ENCODE data around the gene STYXL1. TPM values are rescaled to one million over a fixed set of nuclear protein-coding genes. Genes with fewer than 3 reads are reported as not detected.
"Not testable (repeated sequence)": the region's sequence is repeated elsewhere in the genome, so short reads cannot be mapped to it uniquely, and the experiment has no call there.

Gene STYXL1
- total RNA-seq, 2 experiments from 2014 or later = 42.6 to 43.6 TPM

DNA sequence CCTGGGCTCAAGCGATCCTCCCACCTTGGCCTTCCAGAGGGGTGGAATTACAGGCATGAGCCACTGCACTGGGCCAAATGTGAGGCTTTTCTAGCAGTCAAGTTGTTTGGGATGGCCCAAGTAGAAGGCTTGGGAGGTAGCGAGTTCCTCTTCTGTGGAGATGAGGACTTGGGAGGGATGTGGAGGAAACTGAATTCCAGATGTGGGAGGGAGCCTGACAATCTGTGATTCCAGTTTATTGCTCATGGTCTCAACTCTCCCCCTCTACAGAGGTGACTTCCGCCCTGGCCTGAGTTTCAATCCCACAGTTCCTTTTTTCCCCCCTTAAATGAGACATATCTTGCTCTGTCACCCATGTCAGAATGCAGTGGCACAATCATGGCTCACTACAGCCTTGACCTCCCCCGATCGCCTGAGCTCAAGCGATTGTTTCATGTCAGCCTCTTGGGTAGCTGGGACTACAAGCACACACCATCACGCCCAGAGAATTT lies 3.4 kb downstream of the STYXL1 start:
- Mint-ChIP-seq H3K4me1 (peaks cover 25% of the 10 kb centered on the region), H3K27me3 (no peaks in the 10 kb centered on the region), H3K27ac (no peak overlapping the region), H3K4me3 (no peak overlapping the region), H3K36me3 (peaks cover 15% of the 10 kb centered on the region), H3K9me3 (ENCODE audit: low read depth) (no peaks in the 10 kb centered on the region)
- CTCF ChIA-PET = no interaction called here
- ATAC-seq = no peak
- no peak for DNase-seq

DNA sequence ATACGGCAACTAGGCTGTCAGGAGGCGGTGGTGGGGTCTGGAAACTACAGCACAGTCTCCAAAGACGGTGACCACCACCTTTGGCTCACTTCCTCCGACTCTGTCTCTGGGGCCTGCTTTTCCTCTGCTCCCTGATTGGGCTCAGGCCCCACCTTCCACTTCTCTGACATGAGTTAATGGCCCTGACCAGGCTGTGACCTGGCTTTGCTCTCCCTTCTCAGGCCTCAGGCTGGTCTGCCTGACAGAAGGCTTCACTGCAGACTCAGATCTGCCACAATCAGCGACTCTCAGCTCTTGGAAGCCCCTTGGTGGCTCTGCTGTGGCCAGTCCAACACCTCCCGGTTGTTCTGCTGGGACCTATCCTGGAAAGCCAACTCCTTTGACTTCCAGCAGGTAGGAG lies 7.7 kb downstream of the STYXL1 start:
- Mint-ChIP-seq H3K9me3 (ENCODE audit: low read depth) (no peaks in the 10 kb centered on the region), H3K4me3 (no peak overlapping the region), H3K27me3 (no peaks in the 10 kb centered on the region), H3K27ac (no peak overlapping the region), H3K4me1 (peaks cover 6% of the 10 kb centered on the region), H3K36me3 (peaks cover 2% of the 10 kb centered on the region)
- ATAC-seq (no peak), DNase-seq (no peak)
- CTCF ChIA-PET = interaction anchor here (0.9 kb wide), 1 partner anchor 20 kb away, joined by 4 read pairs; no protein-coding TSS in a partner anchor

- Mint-ChIP-seq H3K4me3 (no peak overlapping the region), H3K27ac (no peak overlapping the region), H3K4me1 (peaks cover 6% of the 10 kb centered on the region), H3K27me3 (no peaks in the 10 kb centered on the region), H3K9me3 (ENCODE audit: low read depth) (no peaks in the 10 kb centered on the region), H3K36me3 (no peaks in the 10 kb centered on the region)
- DNase-seq = no peak
- CTCF ChIA-PET = interaction anchor here (1.1 to 1.3 kb wide), 2 partner anchors 84 to 171 kb away, joined by 3 read pairs; no protein-coding TSS in a partner anchor
- ATAC-seq = no peak
Measured at GRCh38 chr7:76037310-76037709, 10.5 kb downstream of the STYXL1 start.

DNA sequence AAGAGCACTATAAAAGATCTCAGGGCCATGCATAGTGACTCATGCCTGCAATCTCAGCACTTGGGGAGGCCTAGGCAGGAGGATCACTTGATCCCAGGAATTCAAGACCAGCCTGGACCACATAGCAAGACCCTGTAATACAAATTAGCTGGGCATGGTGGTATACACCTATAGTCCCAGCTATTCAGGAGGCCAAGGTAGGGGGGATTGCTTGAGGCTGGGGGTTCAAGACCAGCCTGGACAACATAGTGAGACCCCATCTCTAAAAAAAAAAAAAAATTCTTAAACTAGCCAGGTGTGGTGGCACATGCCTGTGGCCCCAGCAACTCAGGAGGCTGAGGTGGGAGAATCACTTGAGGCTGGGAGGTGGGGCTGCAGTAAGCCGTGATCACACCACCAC lies 15.8 kb downstream of the STYXL1 start:
- Mint-ChIP-seq H3K4me3 (no peak overlapping the region), H3K4me1 (peaks cover 6% of the 10 kb centered on the region), H3K27me3 (no peaks in the 10 kb centered on the region), H3K27ac (no peak overlapping the region), H3K9me3 (ENCODE audit: low read depth) (no peaks in the 10 kb centered on the region), H3K36me3 (peaks cover 3% of the 10 kb centered on the region)
- CTCF ChIA-PET = interaction anchor here (3.7 kb wide), 1 partner anchor 12 kb away, joined by 16 read pairs; no protein-coding TSS in a partner anchor
- ATAC-seq (no peak), DNase-seq (no peak)

DNA sequence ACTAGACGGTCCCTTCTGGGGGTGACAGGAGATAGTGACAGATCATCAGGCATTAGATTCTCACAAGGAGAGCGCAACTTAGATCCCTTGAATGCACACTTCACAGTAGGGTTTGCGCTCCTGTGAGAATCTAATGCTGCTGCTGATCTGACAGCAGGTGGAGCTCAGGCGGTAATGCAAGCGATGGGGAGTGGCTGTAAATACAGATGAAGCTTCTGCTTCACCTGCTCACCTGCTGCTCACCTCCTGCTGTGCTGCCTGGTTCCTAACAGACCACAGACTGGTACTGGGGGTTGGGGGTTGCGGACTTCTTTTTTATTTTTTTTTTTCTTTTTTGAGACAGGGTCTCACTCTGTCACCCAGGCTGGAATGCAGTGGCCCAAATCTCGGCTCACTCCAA lies 18.1 kb downstream of the STYXL1 start:
- H3K4me1 Mint-ChIP-seq; H3K27ac Mint-ChIP-seq; ATAC-seq; H3K9me3 Mint-ChIP-seq (ENCODE audit: low read depth); H3K4me3 Mint-ChIP-seq; H3K27me3 Mint-ChIP-seq; H3K36me3 Mint-ChIP-seq; DNase-seq: not testable (repeated sequence)
- CTCF ChIA-PET = interaction anchor here (3.7 kb wide), 1 partner anchor 10 kb away, joined by 16 read pairs; no protein-coding TSS in a partner anchor

GRCh38 chr7:76023002-76023401 lies 24.8 kb downstream of the STYXL1 start:
- CTCF ChIA-PET = interaction anchor here (0.7 to 5.4 kb wide), 2 partner anchors 158 to 296 kb away, joined by 3 to 75 read pairs; no protein-coding TSS in a partner anchor
- Mint-ChIP-seq H3K4me1 (peaks cover 21% of the 10 kb centered on the region), H3K4me3 (no peak overlapping the region), H3K36me3 (peaks cover 22% of the 10 kb centered on the region), H3K27ac (no peak overlapping the region), H3K9me3 (ENCODE audit: low read depth) (no peaks in the 10 kb centered on the region), H3K27me3 (no peaks in the 10 kb centered on the region)
- DNase-seq (no peak), ATAC-seq (no peak)

DNA sequence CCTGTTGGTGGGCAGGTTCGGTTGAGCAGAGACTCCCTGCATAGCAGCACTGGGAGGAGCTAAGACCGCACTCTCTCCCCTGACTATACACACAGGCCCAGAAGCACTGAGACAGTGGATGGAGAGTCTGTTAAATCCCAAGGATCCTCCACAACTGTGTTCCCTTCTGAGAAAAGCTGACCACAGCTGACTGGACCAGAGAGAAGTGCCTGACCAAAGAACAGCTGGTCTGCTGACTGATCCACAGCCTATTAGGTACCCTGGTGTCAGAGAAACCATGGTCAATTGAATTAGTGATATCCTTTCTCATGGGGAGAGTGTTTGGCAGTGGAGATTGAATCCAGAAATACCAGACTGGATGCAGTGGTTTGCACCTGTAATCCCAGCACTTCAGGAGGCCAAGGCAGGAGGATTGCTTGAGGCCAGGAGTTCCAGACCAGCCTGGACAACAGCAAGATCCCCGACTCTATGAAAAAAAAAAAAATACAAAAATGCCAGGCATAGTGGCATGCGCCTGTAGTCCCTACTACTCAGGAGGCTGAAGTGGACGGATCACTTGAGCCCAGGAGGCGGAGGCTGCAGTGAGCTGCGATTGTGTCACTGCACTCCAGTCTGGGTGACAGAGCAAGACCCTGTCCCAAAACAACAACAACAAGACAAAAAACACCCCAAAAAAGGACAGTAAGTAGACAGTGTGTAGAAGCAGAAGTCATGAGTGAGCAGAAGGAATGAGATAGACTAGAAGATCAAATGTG lies 25.6 kb downstream of the STYXL1 start:
- H3K4me3 Mint-ChIP-seq = no peak overlapping the region

GRCh38 chr7:76020031-76020714 lies 27.6 kb downstream of the STYXL1 start:
- DNase-seq (peak; percentile 79), ATAC-seq (peak; percentile 85)
- Mint-ChIP-seq H3K27me3 (no peaks in the 10 kb centered on the region), H3K36me3 (peaks cover 30% of the 10 kb centered on the region), H3K4me1 (peaks cover 21% of the 10 kb centered on the region), H3K4me3 (no peak overlapping the region), H3K9me3 (ENCODE audit: low read depth) (no peaks in the 10 kb centered on the region), H3K27ac (peak overlapping the region; percentile 79)
- CTCF ChIA-PET = interaction anchor here (0.6 to 5.4 kb wide), 35 partner anchors 9 to 365 kb away, joined by 3 to 75 read pairs (median 5); partner anchors contain the start of genes MDH2, POR, RHBDD2 and STYXL1

More for the DNA sequence above, 25.6 kb downstream of the STYXL1 start:
- Mint-ChIP-seq H3K9me3 (ENCODE audit: low read depth) (no peaks in the 10 kb centered on the region), H3K27ac (no peak overlapping the region), H3K4me1 (peaks cover 21% of the 10 kb centered on the region), H3K36me3 (peaks cover 25% of the 10 kb centered on the region), H3K27me3 (no peaks in the 10 kb centered on the region)
- DNase-seq = no peak
- no peak for ATAC-seq
- CTCF ChIA-PET = interaction anchor here (0.7 to 5.4 kb wide), 4 partner anchors 59 to 295 kb away, joined by 3 to 75 read pairs (median 17); partner anchors contain the start of gene POR

GRCh38 chr7:76018520-76018919 lies 29.3 kb downstream of the STYXL1 start:
- not testable (repeated sequence) for ATAC-seq; H3K27ac Mint-ChIP-seq; H3K9me3 Mint-ChIP-seq (ENCODE audit: low read depth); DNase-seq; H3K4me3 Mint-ChIP-seq; H3K27me3 Mint-ChIP-seq
- CTCF ChIA-PET = interaction anchor here (2.3 to 5.4 kb wide), 5 partner anchors 12 to 153 kb away, joined by 8 to 75 read pairs (median 23); partner anchors contain the start of genes POR and RHBDD2
- Mint-ChIP-seq H3K4me1 (peaks cover 21% of the 10 kb centered on the region), H3K36me3 (peaks cover 33% of the 10 kb centered on the region)

- no peak overlapping the region for H3K4me3 Mint-ChIP-seq
- H3K4me1 Mint-ChIP-seq = peaks cover 18% of the 10 kb centered on the region
- H3K9me3 Mint-ChIP-seq (ENCODE audit: low read depth) = no peaks in the 10 kb centered on the region
- peaks cover 35% of the 10 kb centered on the region for H3K36me3 Mint-ChIP-seq
- CTCF ChIA-PET = no interaction called here
- H3K27ac Mint-ChIP-seq = no peak overlapping the region
- DNase-seq (no peak), ATAC-seq (no peak)
- no peaks in the 10 kb centered on the region for H3K27me3 Mint-ChIP-seq
Measured at GRCh38 chr7:76016191-76016947, 31.4 kb downstream of the STYXL1 start.

GRCh38 chr7:76011442-76011861 lies 36.3 kb downstream of the STYXL1 start:
- DNase-seq (no peak), ATAC-seq (no peak)
- Mint-ChIP-seq H3K27ac (no peak overlapping the region), H3K4me1 (peaks cover 25% of the 10 kb centered on the region), H3K4me3 (no peak overlapping the region), H3K36me3 (peaks cover 30% of the 10 kb centered on the region), H3K9me3 (ENCODE audit: low read depth) (no peaks in the 10 kb centered on the region), H3K27me3 (no peaks in the 10 kb centered on the region)
- CTCF ChIA-PET = interaction anchor here (0.5 to 1.9 kb wide), 4 partner anchors 8 to 158 kb away, joined by 3 to 16 read pairs (median 3); no protein-coding TSS in a partner anchor

GRCh38 chr7:76009672-76010600 lies 37.9 kb downstream of the STYXL1 start:
- CTCF ChIA-PET = interaction anchor here (0.7 to 3.2 kb wide), 3 partner anchors 10 to 143 kb away, joined by 4 to 16 read pairs (median 15); no protein-coding TSS in a partner anchor
- Mint-ChIP-seq H3K27ac (peak overlapping the region; percentile 75), H3K4me1 (peaks cover 25% of the 10 kb centered on the region), H3K27me3 (no peaks in the 10 kb centered on the region), H3K4me3 (no peak overlapping the region), H3K36me3 (peaks cover 29% of the 10 kb centered on the region), H3K9me3 (ENCODE audit: low read depth) (no peaks in the 10 kb centered on the region)
- DNase-seq = no peak
- ATAC-seq = no peak

Data from activated CD8-positive, alpha-beta memory T cell treated with anti-CD3 and anti-CD28 coated beads, Interleukin-2, amount 10 ng/mL, durations not matched to agents 7 days and 5 days (primary cell).